H9 (cell line): ENCODE measurements around the gene ARID5A. TPM values are rescaled to one million over a fixed set of nuclear protein-coding genes. Genes with fewer than 3 reads are reported as not detected.
A peak's percentile ranks its signal among the peaks of the same experiment; 100 is the strongest.

Source experiments
- DNase-seq: peaks from one replicate; pipeline ENCODE4 v3.0.0-alpha.2; 2017
- H2AFZ ChIP-seq: one replicate; pipeline ENCODE4 v1.6.1; 2013; ENCODE audit warnings: mild to moderate bottlenecking, low read length, control low read depth, moderate library complexity
- H2AK5ac ChIP-seq: 2 replicates; pipeline ENCODE4 v1.6.1; 2013; ENCODE audit warnings: low read length, control low read depth, mixed read lengths; ENCODE audit not compliant: insufficient read length
- H2BK120ac ChIP-seq: one replicate; pipeline ENCODE4 v1.6.1; 2013; ENCODE audit warnings: low read depth, mild to moderate bottlenecking, low read length, control low read depth, inconsistent platforms; ENCODE audit not compliant: poor library complexity, severe bottlenecking
- H2BK12ac ChIP-seq: 2 replicates; pipeline ENCODE4 v1.6.1; 2013; ENCODE audit warnings: low read length, control low read depth, mixed read lengths, low read depth; ENCODE audit not compliant: insufficient read length
- H2BK15ac ChIP-seq: 2 replicates; pipeline ENCODE4 v1.6.1; 2013; ENCODE audit warnings: low read depth, low read length, control low read depth
- H2BK20ac ChIP-seq: one replicate; pipeline ENCODE4 v1.6.1; 2013; ENCODE audit warnings: low read depth, mild to moderate bottlenecking, low read length, control low read depth, inconsistent platforms; ENCODE audit not compliant: poor library complexity, severe bottlenecking
- H2BK5ac ChIP-seq: 2 replicates; pipeline ENCODE4 v1.6.1; 2013; ENCODE audit warnings: low read length, control low read depth, mixed read lengths; ENCODE audit not compliant: insufficient read length
- H3K14ac ChIP-seq: 2 replicates; pipeline ENCODE4 v1.6.1; 2013; ENCODE audit warnings: low read length, control low read depth; ENCODE audit not compliant: insufficient read depth
- H3K18ac ChIP-seq: 2 replicates; pipeline ENCODE4 v1.6.1; 2013; ENCODE audit warnings: low read depth, mild to moderate bottlenecking, mixed read lengths, low read length, control low read depth; ENCODE audit not compliant: insufficient read length
- H3K23ac ChIP-seq: 2 replicates; pipeline ENCODE4 v1.6.1; 2013; ENCODE audit warnings: low read length, control low read depth, mixed read lengths, low read depth; ENCODE audit not compliant: insufficient read length
- H3K23me2 ChIP-seq: 2 replicates; pipeline ENCODE4 v1.6.1; 2013; ENCODE audit warnings: low read depth, mild to moderate bottlenecking, mixed read lengths, low read length, control low read depth; ENCODE audit not compliant: insufficient read length, poor library complexity, severe bottlenecking
- H3K27ac ChIP-seq: 2 replicates; pipeline ENCODE4 v1.5.1; 2013; ENCODE audit warnings: low read length, control low read depth, mixed read lengths, low read depth; ENCODE audit not compliant: insufficient read length
- H3K27me3 ChIP-seq: 2 replicates; pipeline ENCODE4 v1.6.1; 2013; ENCODE audit warnings: low read length, control low read depth, inconsistent platforms; ENCODE audit not compliant: insufficient read depth
- H3K4ac ChIP-seq: 2 replicates; pipeline ENCODE4 v1.6.1; 2013; ENCODE audit warnings: low read depth, mild to moderate bottlenecking, control low read depth, inconsistent platforms, low read length, moderate library complexity
- H3K4me1 ChIP-seq: 2 replicates; pipeline ENCODE4 v1.6.1; 2013; ENCODE audit warnings: low read length, control low read depth, inconsistent platforms; ENCODE audit not compliant: insufficient read depth
- H3K4me2 ChIP-seq: 2 replicates; pipeline ENCODE4 v1.6.1; 2013; ENCODE audit warnings: low read length, control low read depth, mixed read lengths; ENCODE audit not compliant: insufficient read length, insufficient read depth
- H3K56ac ChIP-seq: 2 replicates; pipeline ENCODE4 v1.6.1; 2013; ENCODE audit warnings: low read depth, mild to moderate bottlenecking, mixed read lengths, low read length, control low read depth; ENCODE audit not compliant: insufficient read length
- H3K79me1 ChIP-seq: 2 replicates; pipeline ENCODE4 v1.6.1; 2013; ENCODE audit warnings: low read depth, mild to moderate bottlenecking, moderate library complexity, low read length, control low read depth, inconsistent platforms; ENCODE audit not compliant: insufficient read depth, poor library complexity, severe bottlenecking
- H3K79me2 ChIP-seq: 2 replicates; pipeline ENCODE4 v1.6.1; 2013; ENCODE audit warnings: low read length, control low read depth, inconsistent platforms; ENCODE audit not compliant: insufficient read depth
- H3K9ac ChIP-seq: 2 replicates; pipeline ENCODE4 v1.6.1; 2013; ENCODE audit warnings: low read length, control low read depth, mixed read lengths; ENCODE audit not compliant: insufficient read length; ENCODE audit errors: extremely low read depth
- H3K9me3 ChIP-seq: one replicate; pipeline ENCODE4 v1.6.1; 2013; ENCODE audit warnings: low read depth, low read length, inconsistent platforms; ENCODE audit not compliant: control insufficient read depth
- H3T11ph ChIP-seq: one replicate; pipeline ENCODE4 v1.6.1; 2013; ENCODE audit warnings: mild to moderate bottlenecking, low read length, control low read depth, inconsistent platforms
- H4K20me1 ChIP-seq: one replicate; pipeline ENCODE4 v1.6.1; 2013; ENCODE audit not compliant: control insufficient read depth, insufficient read length, insufficient read depth
- H4K5ac ChIP-seq: 2 replicates; pipeline ENCODE4 v1.6.1; 2013; ENCODE audit warnings: low read depth, mild to moderate bottlenecking, mixed read lengths, low read length, control low read depth; ENCODE audit not compliant: insufficient read length
- H4K8ac ChIP-seq: replicated peaks from 2 replicates; pipeline ENCODE4 v1.6.1; 2013; ENCODE audit warnings: low read length, control low read depth, mixed read lengths, low read depth; ENCODE audit not compliant: insufficient read length
- H4K91ac ChIP-seq: 2 replicates; pipeline ENCODE4 v1.6.1; 2013; ENCODE audit warnings: low read depth, mild to moderate bottlenecking, moderate library complexity, mixed read lengths, low read length, control low read depth; ENCODE audit not compliant: insufficient read length
- H3K27ac Mint-ChIP-seq, 3 experiments: 2 replicates in 2 of 3; 3 replicates in 1 of 3; pipeline ENCODE4 v1.8.0; 2020 to 2021; ENCODE audit warnings: mixed read lengths in 3 of 3, mild to moderate bottlenecking in 1 of 3, moderate library complexity in 1 of 3
- H3K27me3 Mint-ChIP-seq: 2 replicates; pipeline ENCODE4 v1.8.0; 2021; ENCODE audit warnings: low read depth, mild to moderate bottlenecking, moderate library complexity, mixed read lengths
- H3K36me3 Mint-ChIP-seq, 3 experiments: 2 replicates in 2 of 3; 3 replicates in 1 of 3; pipeline ENCODE4 v1.8.0; 2020 to 2021; ENCODE audit warnings: low read depth in 3 of 3, mixed read lengths in 3 of 3; ENCODE audit not compliant: insufficient read depth in 1 of 3
- H3K4me1 Mint-ChIP-seq, 2 experiments: 2 replicates each; pipeline ENCODE4 v1.8.0; 2020; ENCODE audit warnings: mixed read lengths in 2 of 2
- H3K4me3 Mint-ChIP-seq, 2 experiments: 2 replicates in 1 of 2; 3 replicates in 1 of 2; pipeline ENCODE4 v1.8.0; 2020 to 2021; ENCODE audit warnings: mild to moderate bottlenecking in 2 of 2, mixed read lengths in 2 of 2, moderate library complexity in 1 of 2
- H3K9me3 Mint-ChIP-seq, 2 experiments: 2 replicates in 1 of 2; 3 replicates in 1 of 2; pipeline ENCODE4 v1.8.0; 2020; ENCODE audit warnings: mild to moderate bottlenecking in 2 of 2, mixed read lengths in 2 of 2, moderate library complexity in 1 of 2
- WGBS: extraction: QIAGEN DNeasy Blood & Tissue Kit; methylation state at CpG from one replicate; pipeline ENCODE4 v1.1.7; 2013; ENCODE audit warnings: missing lambda C conversion rate, low lambda C conversion rate, mixed read lengths; ENCODE audit not compliant: insufficient read length; ENCODE audit errors: extremely low coverage; 5-methylcytosine and 5-hydroxymethylcytosine counted together
- total RNA-seq: library from RNA; stranded (reverse); gene quantifications from 2 replicates; pipeline ENCODE4 v1.2.1, GENCODE V29; 2021
- TF ChIP-seq, protein P1 (sequence below): fragments of 200-600 bp; sonication (generic); conservative IDR thresholded peaks from 3 replicates; pipeline ENCODE4 v1.8.0; 2021; ENCODE audit warnings: antibody characterized with exemption, mild to moderate bottlenecking

Gene ARID5A
- total RNA-seq, 1 experiment from 2014 or later, result 4.5 TPM

DNA sequence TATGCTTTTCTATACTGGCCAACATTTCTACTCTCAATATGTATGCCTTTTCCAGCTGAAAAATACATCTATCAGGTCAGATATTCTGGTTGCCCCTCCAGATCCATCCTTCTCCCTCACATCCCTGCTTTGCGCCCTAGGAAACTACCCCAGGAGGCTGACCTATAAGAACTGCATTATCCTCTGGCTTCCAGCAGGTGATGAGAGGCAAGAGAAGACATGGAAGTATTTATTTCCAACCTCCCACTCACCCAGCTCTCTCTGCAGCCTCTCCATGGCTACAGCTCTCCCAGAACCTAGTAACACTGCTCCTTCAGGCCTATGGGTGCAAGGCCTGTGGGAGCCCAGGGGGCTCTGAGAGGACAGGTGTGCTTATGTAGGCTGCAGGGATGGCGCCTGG lies 42.9 kb downstream of the ARID5A start:
- Histone ChIP-seq H3K23ac (no peak overlapping the region), H2BK5ac (no peak overlapping the region), H2BK15ac (no peak overlapping the region), H4K8ac (no peak overlapping the region), H3K27ac (no peak overlapping the region), H3K4me2 (no peak overlapping the region), H2AK5ac (no peak overlapping the region), H3K14ac (no peak overlapping the region), H3K23me2 (no peaks in the 10 kb centered on the region), H3K4me1 (no peaks in the 10 kb centered on the region), H2BK12ac (no peak overlapping the region), H3K9me3 (no peaks in the 10 kb centered on the region), H4K20me1 (no peaks in the 10 kb centered on the region), H4K91ac (no peak overlapping the region), H3K4ac (no peak overlapping the region), H2BK20ac (no peak overlapping the region), H3K79me1 (no peaks in the 10 kb centered on the region), H3T11ph (no peak overlapping the region), H3K27me3 (no peaks in the 10 kb centered on the region), H4K5ac (no peak overlapping the region), H3K79me2 (no peaks in the 10 kb centered on the region), H3K56ac (no peak overlapping the region), H2BK120ac (no peak overlapping the region), H3K18ac (no peak overlapping the region), H3K9ac (no peak overlapping the region), H2AFZ (no peak overlapping the region)
- H3K27ac Mint-ChIP-seq, result no peak overlapping the region
- TF ChIP-seq, protein P1, sequence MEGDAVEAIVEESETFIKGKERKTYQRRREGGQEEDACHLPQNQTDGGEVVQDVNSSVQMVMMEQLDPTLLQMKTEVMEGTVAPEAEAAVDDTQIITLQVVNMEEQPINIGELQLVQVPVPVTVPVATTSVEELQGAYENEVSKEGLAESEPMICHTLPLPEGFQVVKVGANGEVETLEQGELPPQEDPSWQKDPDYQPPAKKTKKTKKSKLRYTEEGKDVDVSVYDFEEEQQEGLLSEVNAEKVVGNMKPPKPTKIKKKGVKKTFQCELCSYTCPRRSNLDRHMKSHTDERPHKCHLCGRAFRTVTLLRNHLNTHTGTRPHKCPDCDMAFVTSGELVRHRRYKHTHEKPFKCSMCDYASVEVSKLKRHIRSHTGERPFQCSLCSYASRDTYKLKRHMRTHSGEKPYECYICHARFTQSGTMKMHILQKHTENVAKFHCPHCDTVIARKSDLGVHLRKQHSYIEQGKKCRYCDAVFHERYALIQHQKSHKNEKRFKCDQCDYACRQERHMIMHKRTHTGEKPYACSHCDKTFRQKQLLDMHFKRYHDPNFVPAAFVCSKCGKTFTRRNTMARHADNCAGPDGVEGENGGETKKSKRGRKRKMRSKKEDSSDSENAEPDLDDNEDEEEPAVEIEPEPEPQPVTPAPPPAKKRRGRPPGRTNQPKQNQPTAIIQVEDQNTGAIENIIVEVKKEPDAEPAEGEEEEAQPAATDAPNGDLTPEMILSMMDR, result peak; percentile 35
- no peaks in the 10 kb centered on the region for H3K4me1 Mint-ChIP-seq
- H3K4me3 Mint-ChIP-seq, result no peak overlapping the region
- H3K9me3 Mint-ChIP-seq, result no peaks in the 10 kb centered on the region
- no peaks in the 10 kb centered on the region for H3K27me3 Mint-ChIP-seq
- DNase-seq, result no peak
- no peaks in the 10 kb centered on the region for H3K36me3 Mint-ChIP-seq
- WGBS, result no CpG with 5 or more reads among the region's 2 CpGs
